GM21381 (cell line): Measurements from ENCODE around the gene ZMYND10.

Experiments used
- ATAC-seq: cut with Tn5 transposase; IDR thresholded peaks from one replicate; pipeline ENCODE4 v1.9.1; 2021; ENCODE audit warnings: mild to moderate bottlenecking, moderate library complexity; ENCODE audit not compliant: unreplicated experiment

The ZMYND10 gene

GRCh38 chr3:50327129-50327528 lies 18.4 kb downstream of the ZMYND10 start:
- no peak for ATAC-seq

GRCh38 chr3:50326182-50326541 lies 19.4 kb downstream of the ZMYND10 start:
- no peak for ATAC-seq

GRCh38 chr3:50325497-50326181 lies 19.9 kb downstream of the ZMYND10 start:
- ATAC-seq = no peak

- no peak for ATAC-seq
These were observed 20.4 kb downstream of the ZMYND10 start for GRCh38 chr3:50325113-50325480.

- no peak for ATAC-seq
These were observed 21.0 kb downstream of the ZMYND10 start for GRCh38 chr3:50324351-50325112.

- no peak for ATAC-seq
These were observed 21.8 kb downstream of the ZMYND10 start for GRCh38 chr3:50323614-50324199.

- no peak for ATAC-seq
These were observed 22.4 kb downstream of the ZMYND10 start for GRCh38 chr3:50323092-50323600.

- no peak for ATAC-seq
These were observed 23.0 kb downstream of the ZMYND10 start, which contains the start of gene HYAL2 for GRCh38 chr3:50322386-50323091. HYAL2 (minus strand) TSS chr3:50322745; CDS start chr3:50320489, 2,256 bp downstream.

- ATAC-seq = no peak
These were observed 23.5 kb downstream of the ZMYND10 start for GRCh38 chr3:50322115-50322385.

GRCh38 chr3:50321336-50322114 lies 24.0 kb downstream of the ZMYND10 start:
- peak; percentile 75 for ATAC-seq

- peak; percentile 46 for ATAC-seq
These were observed 24.6 kb downstream of the ZMYND10 start for GRCh38 chr3:50320853-50321335.

- no peak for ATAC-seq
These were observed 25.5 kb downstream of the ZMYND10 start for GRCh38 chr3:50319894-50320625.

- ATAC-seq = no peak
These were observed 26.2 kb downstream of the ZMYND10 start for GRCh38 chr3:50319181-50319893.

GRCh38 chr3:50318615-50319014 lies 26.9 kb downstream of the ZMYND10 start:
- ATAC-seq = no peak

GRCh38 chr3:50318163-50318562 lies 27.4 kb downstream of the ZMYND10 start:
- no peak for ATAC-seq

- no peak for ATAC-seq
These were observed 28.2 kb downstream of the ZMYND10 start for GRCh38 chr3:50317300-50317699.

- no peak for ATAC-seq
These were observed 28.8 kb downstream of the ZMYND10 start for GRCh38 chr3:50316657-50317242.

- ATAC-seq = no peak
These were observed 30.7 kb downstream of the ZMYND10 start for GRCh38 chr3:50314816-50315215.

GRCh38 chr3:50314342-50314741 lies 31.2 kb downstream of the ZMYND10 start:
- no peak for ATAC-seq
